Activated T-cell treated with anti-CD3 and anti-CD28 coated beads, Interleukin-2, amount 50 U/mL, for 72 hours (primary cell): ENCODE results near the gene RPAP3. TPM values are rescaled to one million over a fixed set of nuclear protein-coding genes. Genes with fewer than 3 reads are reported as not detected.

Source experiments
- ATAC-seq, 2 donors: fragments of 150-1000 bp; cut with Tn5 transposase; replicated peaks in 1 of 2; 2 replicates each; pipeline ENCODE4 v1.10.0; 2021; ENCODE audit warnings: moderate library complexity in 2 of 2, mild to moderate bottlenecking in 1 of 2
- DNase-seq, 2 donors: peaks; one replicate each; pipeline ENCODE4 v3.0.0; 2021 to 2022; ENCODE audit warnings: mixed read lengths in 1 of 2
- H3K27ac Mint-ChIP-seq: one replicate; pipeline ENCODE4 v1.8.0; 2022; ENCODE audit warnings: mild to moderate bottlenecking, moderate library complexity, mixed read lengths
- H3K27me3 Mint-ChIP-seq: one replicate; pipeline ENCODE4 v1.8.0; 2022; ENCODE audit warnings: low read depth, mixed read lengths
- H3K36me3 Mint-ChIP-seq, 2 donors: one replicate each; pipeline ENCODE4 v1.8.0; 2022; ENCODE audit warnings: mixed read lengths in 2 of 2, mild to moderate bottlenecking in 1 of 2; ENCODE audit not compliant: insufficient read depth in 2 of 2
- H3K4me1 Mint-ChIP-seq: one replicate; pipeline ENCODE4 v1.8.0; 2022; ENCODE audit warnings: low read depth, mixed read lengths
- H3K4me3 Mint-ChIP-seq, 2 donors: one replicate each; pipeline ENCODE4 v1.8.0; 2022; ENCODE audit warnings: mild to moderate bottlenecking in 2 of 2, mixed read lengths in 2 of 2, moderate library complexity in 2 of 2
- H3K9me3 Mint-ChIP-seq, 2 donors: one replicate each; pipeline ENCODE4 v1.8.0; 2022; ENCODE audit warnings: mixed read lengths in 2 of 2
- total RNA-seq, 2 donors: library from RNA; stranded (reverse); gene quantifications; one replicate each; pipeline ENCODE4 v1.2.3, GENCODE V29; 2022

RPAP3 gene
- total RNA-seq, 2 donors from 2014 or later, result 34.4 to 36.0 TPM

DNA sequence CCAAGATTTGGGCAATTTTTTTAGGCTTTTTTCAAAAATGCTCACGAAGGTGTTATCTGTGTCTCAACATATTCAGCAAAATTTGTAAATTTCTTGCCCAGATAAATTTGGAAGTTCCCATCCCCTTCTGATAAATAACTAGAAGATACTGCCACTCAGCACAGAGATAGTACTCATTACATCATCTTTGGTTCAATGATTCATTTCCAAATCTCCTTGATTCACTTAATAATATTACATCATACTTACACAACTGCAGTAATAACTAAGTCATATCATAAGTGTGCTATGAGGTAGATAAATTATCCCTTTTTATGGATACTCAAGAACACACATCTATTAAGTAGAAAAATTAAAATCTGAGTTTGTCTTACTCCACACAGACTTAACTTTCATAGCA lies 89.4 kb downstream of the RPAP3 start:
- H3K4me3 Mint-ChIP-seq, result no peak overlapping the region
- H3K9me3 Mint-ChIP-seq, result peaks cover 8 to 9% of the 10 kb centered on the region in 2 donors
- peaks cover 5% of the 10 kb centered on the region for H3K4me1 Mint-ChIP-seq
- DNase-seq (no peak), ATAC-seq (peak in 1 of 2 donors; percentile 52)
- peaks cover 19 to 32% of the 10 kb centered on the region in 2 donors for H3K36me3 Mint-ChIP-seq
- H3K27me3 Mint-ChIP-seq, result no peaks in the 10 kb centered on the region
- peak overlapping the region; percentile 41 for H3K27ac Mint-ChIP-seq

DNA sequence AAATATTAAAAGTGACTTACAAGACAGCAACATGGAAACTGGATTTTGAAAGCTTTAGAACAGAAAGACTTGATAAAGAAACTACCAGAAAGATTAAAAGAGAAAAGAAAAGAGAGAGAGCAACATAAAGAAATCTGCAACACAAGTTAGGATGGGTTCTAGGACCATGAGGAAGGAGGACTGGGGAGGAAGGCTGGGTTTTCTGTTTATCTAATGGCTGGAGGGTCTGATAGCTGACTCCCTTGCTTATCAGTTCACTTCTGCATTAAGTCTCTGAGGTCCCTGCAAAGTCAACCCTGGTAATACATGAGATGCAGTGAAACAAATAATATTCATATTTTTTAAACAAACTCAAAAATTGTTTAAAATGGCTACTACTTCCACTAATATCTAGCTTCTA lies 90.1 kb downstream of the RPAP3 start:
- Mint-ChIP-seq H3K36me3 (peaks cover 19 to 30% of the 10 kb centered on the region in 2 donors), H3K4me1 (peaks cover 5% of the 10 kb centered on the region), H3K9me3 (peaks cover 8 to 9% of the 10 kb centered on the region in 2 donors), H3K27me3 (no peaks in the 10 kb centered on the region), H3K4me3 (no peak overlapping the region), H3K27ac (peak overlapping the region; percentile 18)
- DNase-seq, result no peak
- no peak for ATAC-seq

- Mint-ChIP-seq H3K4me1 (peaks cover 5% of the 10 kb centered on the region), H3K36me3 (peaks cover 24 to 30% of the 10 kb centered on the region in 2 donors), H3K27me3 (no peaks in the 10 kb centered on the region), H3K4me3 (no peak overlapping the region), H3K27ac (no peak overlapping the region), H3K9me3 (peaks cover 8 to 9% of the 10 kb centered on the region in 2 donors)
- ATAC-seq (no peak), DNase-seq (no peak)
Measured at GRCh38 chr12:47614521-47614920, 91.3 kb downstream of the RPAP3 start.

- Mint-ChIP-seq H3K36me3 (peaks cover 27 to 36% of the 10 kb centered on the region in 2 donors), H3K4me3 (no peak overlapping the region), H3K27ac (no peak overlapping the region), H3K4me1 (peaks cover 5% of the 10 kb centered on the region), H3K27me3 (no peaks in the 10 kb centered on the region), H3K9me3 (peaks cover 11 to 12% of the 10 kb centered on the region in 2 donors)
- DNase-seq (no peak), ATAC-seq (no peak)
Measured at GRCh38 chr12:47612953-47613352, 92.9 kb downstream of the RPAP3 start.

DNA sequence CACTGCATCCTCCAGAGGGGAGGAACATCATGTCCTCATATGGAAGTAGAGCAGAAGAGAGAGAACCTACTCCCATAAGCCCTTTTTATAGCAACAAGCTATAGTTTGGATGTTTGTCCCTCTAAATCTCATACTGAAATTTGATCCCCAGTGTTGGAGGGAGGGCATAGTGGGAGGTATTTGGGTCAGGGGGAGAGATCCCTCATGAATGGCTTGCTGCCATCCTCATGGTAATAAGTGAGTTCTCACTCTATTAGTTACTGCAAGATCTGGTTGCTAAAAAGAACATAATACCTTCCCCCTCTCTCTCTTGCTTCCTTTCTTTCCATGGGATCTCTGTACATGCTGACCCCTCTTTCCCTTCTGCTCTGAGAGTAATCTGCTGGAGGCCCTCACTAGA lies 93.9 kb downstream of the RPAP3 start:
- DNase-seq, result no peak
- Mint-ChIP-seq H3K27ac (no peak overlapping the region), H3K36me3 (peaks cover 34 to 43% of the 10 kb centered on the region in 2 donors), H3K4me1 (peaks cover 5% of the 10 kb centered on the region), H3K9me3 (peaks cover 17 to 19% of the 10 kb centered on the region in 2 donors), H3K4me3 (no peak overlapping the region), H3K27me3 (no peaks in the 10 kb centered on the region)
- no peak for ATAC-seq

Other genes with a start within 250 kb of the RPAP3 start
- gene ENDOU, start 19.5 kb upstream of the RPAP3 start, total RNA-seq, result under 1 TPM; 0.26 to 0.44 TPM
- gene RAPGEF3, start 52.9 kb upstream of the RPAP3 start, total RNA-seq, result 1 to 10 TPM in 1 of 2 donors, under 1 TPM in 1; 0.62 to 1.4 TPM
- gene SLC48A1, start 67.2 kb upstream of the RPAP3 start, total RNA-seq, result 10 to 100 TPM; 14.6 to 15.2 TPM
- gene HDAC7, start 113.9 kb upstream of the RPAP3 start, total RNA-seq, result 100 to 1,000 TPM; 288 to 350 TPM
- gene VDR, start 199.0 kb upstream of the RPAP3 start, total RNA-seq, result 100 to 1,000 TPM; 217 to 224 TPM